Right ventricle myocardium inferior (tissue), 1 donor: ENCODE data around the gene YWHAB. TPM values are rescaled to one million over a fixed set of nuclear protein-coding genes. Genes with fewer than 3 reads are reported as not detected.
"Not testable (repeated sequence)": the region's sequence is repeated elsewhere in the genome, so short reads cannot be mapped to it uniquely, and the experiment has no call there.

Experiments used
- ATAC-seq: fragments of 200-7000 bp; cut with Tn5 transposase; one replicate; pipeline ENCODE4 v1.9.1; 2020; ENCODE audit warnings: mild to moderate bottlenecking, moderate library complexity
- DNase-seq: peaks from one replicate; pipeline ENCODE4 v3.0.0; 2021; ENCODE audit errors: missing footprints
- intact Hi-C: fragments of 100-400 bp; cut with DNase I; formaldehyde crosslinking; loops from one replicate; pipeline ENCODE4 v1.11.0; 2022
- total RNA-seq: library from RNA; stranded (reverse); fragmentation: NEBNext Ultra II Directional; extraction: Animal tissue kit (Norgen Biotek cat#: 25700); gene quantifications from one replicate; pipeline ENCODE4 v1.2.1, GENCODE V29; 2021
- donor health status: DM: no; HTN: yes; CAD: no; lungs with severe emphysema.

The YWHAB gene
- total RNA-seq, 1 donor from 2014 or later = 110 TPM

GRCh38 chr20:44863365-44864084 is 22.0 kb upstream of the YWHAB start:
- intact Hi-C loops, DNase-seq, ATAC-seq: not testable (repeated sequence)

GRCh38 chr20:44864493-44864892 is 21.0 kb upstream of the YWHAB start:
- ATAC-seq, intact Hi-C loops, DNase-seq: not testable (repeated sequence)

GRCh38 chr20:44866703-44867335 is 18.7 kb upstream of the YWHAB start:
- DNase-seq (no peak), ATAC-seq (no peak)
- intact Hi-C loops = loop anchor here (2.0 kb wide), 2 partner anchors 116 to 184 kb away; no protein-coding TSS in a partner anchor

- intact Hi-C loops = no loop called here
- DNase-seq = no peak
- ATAC-seq = no peak
These were observed 16.0 kb upstream of the YWHAB start for GRCh38 chr20:44869471-44869870.

GRCh38 chr20:44882360-44882759 is 3.1 kb upstream of the YWHAB start:
- intact Hi-C loops, DNase-seq, ATAC-seq: not testable (repeated sequence)

- ATAC-seq = no peak
- no peak for DNase-seq
- intact Hi-C loops = no loop called here
These were observed 2.1 kb upstream of the YWHAB start for GRCh38 chr20:44883214-44883902.

GRCh38 chr20:44884907-44885391 is 556 bp upstream of the YWHAB start:
- no peak for ATAC-seq

GRCh38 chr20:44886266-44886651 is 754 bp downstream of the YWHAB start:
- ATAC-seq (no peak), DNase-seq (no peak)
- intact Hi-C loops = loop anchor here (5.0 kb wide), 1 partner anchor 76 kb away; the partner anchor contains the start of gene TOMM34

More at GRCh38 chr20:44884907-44885391, 556 bp upstream of the YWHAB start:
- intact Hi-C loops = loop anchor here (5.0 kb wide), 1 partner anchor 77 kb away; the partner anchor contains the start of gene TOMM34
- no peak for DNase-seq

- intact Hi-C loops = loop anchor here (5.0 kb wide), 1 partner anchor 75 kb away; the partner anchor contains the start of gene TOMM34
- DNase-seq = no peak
- ATAC-seq = no peak
These were observed 1.3 kb downstream of the YWHAB start for GRCh38 chr20:44886828-44887227.

GRCh38 chr20:44887466-44887865 is 2.0 kb downstream of the YWHAB start:
- ATAC-seq (no peak), DNase-seq (no peak)
- intact Hi-C loops = loop anchor here (5.0 kb wide), 1 partner anchor 75 kb away; the partner anchor contains the start of gene TOMM34

GRCh38 chr20:44888226-44889103 is 3.0 kb downstream of the YWHAB start:
- no peak for DNase-seq
- ATAC-seq = no peak
- intact Hi-C loops = loop anchor here (5.0 kb wide), 1 partner anchor 74 kb away; the partner anchor contains the start of gene TOMM34

GRCh38 chr20:44891826-44892225 is 6.3 kb downstream of the YWHAB start:
- intact Hi-C loops = no loop called here
- ATAC-seq (no peak), DNase-seq (no peak)

- no peak for ATAC-seq
- no peak for DNase-seq
- intact Hi-C loops = no loop called here
These were observed 9.5 kb downstream of the YWHAB start for GRCh38 chr20:44894959-44895358.

GRCh38 chr20:44896583-44896982 is 11.1 kb downstream of the YWHAB start:
- DNase-seq (no peak), ATAC-seq (peak; percentile 26)
- intact Hi-C loops = no loop called here

GRCh38 chr20:44897133-44897532 is 11.6 kb downstream of the YWHAB start:
- intact Hi-C loops = no loop called here
- ATAC-seq = no peak

GRCh38 chr20:44900231-44900854 is 14.8 kb downstream of the YWHAB start:
- ATAC-seq = no peak

More at GRCh38 chr20:44897133-44897532, 11.6 kb downstream of the YWHAB start:
- no peak for DNase-seq

GRCh38 chr20:44901974-44902373 is 16.5 kb downstream of the YWHAB start:
- intact Hi-C loops = no loop called here
- DNase-seq = no peak
- no peak for ATAC-seq

More at GRCh38 chr20:44900231-44900854, 14.8 kb downstream of the YWHAB start:
- intact Hi-C loops = no loop called here
- DNase-seq = no peak

GRCh38 chr20:44904377-44904776 is 18.9 kb downstream of the YWHAB start:
- ATAC-seq (no peak), DNase-seq (no peak)
- intact Hi-C loops = no loop called here
